H9 (cell line): Measurements from ENCODE around the gene KRT1. TPM values are rescaled to one million over a fixed set of nuclear protein-coding genes. Genes with fewer than 3 reads are reported as not detected.

Experiments
- DNase-seq: peaks from one replicate; pipeline ENCODE4 v3.0.0-alpha.2; 2017
- H2AFZ ChIP-seq: one replicate; pipeline ENCODE4 v1.6.1; 2013; ENCODE audit warnings: mild to moderate bottlenecking, low read length, control low read depth, moderate library complexity
- H2AK5ac ChIP-seq: 2 replicates; pipeline ENCODE4 v1.6.1; 2013; ENCODE audit warnings: low read length, control low read depth, mixed read lengths; ENCODE audit not compliant: insufficient read length
- H2BK120ac ChIP-seq: one replicate; pipeline ENCODE4 v1.6.1; 2013; ENCODE audit warnings: low read depth, mild to moderate bottlenecking, low read length, control low read depth, inconsistent platforms; ENCODE audit not compliant: poor library complexity, severe bottlenecking
- H2BK12ac ChIP-seq: 2 replicates; pipeline ENCODE4 v1.6.1; 2013; ENCODE audit warnings: low read length, control low read depth, mixed read lengths, low read depth; ENCODE audit not compliant: insufficient read length
- H2BK15ac ChIP-seq: 2 replicates; pipeline ENCODE4 v1.6.1; 2013; ENCODE audit warnings: low read depth, low read length, control low read depth
- H2BK20ac ChIP-seq: one replicate; pipeline ENCODE4 v1.6.1; 2013; ENCODE audit warnings: low read depth, mild to moderate bottlenecking, low read length, control low read depth, inconsistent platforms; ENCODE audit not compliant: poor library complexity, severe bottlenecking
- H2BK5ac ChIP-seq: 2 replicates; pipeline ENCODE4 v1.6.1; 2013; ENCODE audit warnings: low read length, control low read depth, mixed read lengths; ENCODE audit not compliant: insufficient read length
- H3K14ac ChIP-seq: 2 replicates; pipeline ENCODE4 v1.6.1; 2013; ENCODE audit warnings: low read length, control low read depth; ENCODE audit not compliant: insufficient read depth
- H3K18ac ChIP-seq: 2 replicates; pipeline ENCODE4 v1.6.1; 2013; ENCODE audit warnings: low read depth, mild to moderate bottlenecking, mixed read lengths, low read length, control low read depth; ENCODE audit not compliant: insufficient read length
- H3K23ac ChIP-seq: 2 replicates; pipeline ENCODE4 v1.6.1; 2013; ENCODE audit warnings: low read length, control low read depth, mixed read lengths, low read depth; ENCODE audit not compliant: insufficient read length
- H3K23me2 ChIP-seq: 2 replicates; pipeline ENCODE4 v1.6.1; 2013; ENCODE audit warnings: low read depth, mild to moderate bottlenecking, mixed read lengths, low read length, control low read depth; ENCODE audit not compliant: insufficient read length, poor library complexity, severe bottlenecking
- H3K27ac ChIP-seq: 2 replicates; pipeline ENCODE4 v1.5.1; 2013; ENCODE audit warnings: low read length, control low read depth, mixed read lengths, low read depth; ENCODE audit not compliant: insufficient read length
- H3K27me3 ChIP-seq: 2 replicates; pipeline ENCODE4 v1.6.1; 2013; ENCODE audit warnings: low read length, control low read depth, inconsistent platforms; ENCODE audit not compliant: insufficient read depth
- H3K4ac ChIP-seq: 2 replicates; pipeline ENCODE4 v1.6.1; 2013; ENCODE audit warnings: low read depth, mild to moderate bottlenecking, control low read depth, inconsistent platforms, low read length, moderate library complexity
- H3K4me1 ChIP-seq: 2 replicates; pipeline ENCODE4 v1.6.1; 2013; ENCODE audit warnings: low read length, control low read depth, inconsistent platforms; ENCODE audit not compliant: insufficient read depth
- H3K4me2 ChIP-seq: 2 replicates; pipeline ENCODE4 v1.6.1; 2013; ENCODE audit warnings: low read length, control low read depth, mixed read lengths; ENCODE audit not compliant: insufficient read length, insufficient read depth
- H3K56ac ChIP-seq: 2 replicates; pipeline ENCODE4 v1.6.1; 2013; ENCODE audit warnings: low read depth, mild to moderate bottlenecking, mixed read lengths, low read length, control low read depth; ENCODE audit not compliant: insufficient read length
- H3K79me1 ChIP-seq: 2 replicates; pipeline ENCODE4 v1.6.1; 2013; ENCODE audit warnings: low read depth, mild to moderate bottlenecking, moderate library complexity, low read length, control low read depth, inconsistent platforms; ENCODE audit not compliant: insufficient read depth, poor library complexity, severe bottlenecking
- H3K79me2 ChIP-seq: 2 replicates; pipeline ENCODE4 v1.6.1; 2013; ENCODE audit warnings: low read length, control low read depth, inconsistent platforms; ENCODE audit not compliant: insufficient read depth
- H3K9ac ChIP-seq: 2 replicates; pipeline ENCODE4 v1.6.1; 2013; ENCODE audit warnings: low read length, control low read depth, mixed read lengths; ENCODE audit not compliant: insufficient read length; ENCODE audit errors: extremely low read depth
- H3K9me3 ChIP-seq: one replicate; pipeline ENCODE4 v1.6.1; 2013; ENCODE audit warnings: low read depth, low read length, inconsistent platforms; ENCODE audit not compliant: control insufficient read depth
- H3T11ph ChIP-seq: one replicate; pipeline ENCODE4 v1.6.1; 2013; ENCODE audit warnings: mild to moderate bottlenecking, low read length, control low read depth, inconsistent platforms
- H4K20me1 ChIP-seq: one replicate; pipeline ENCODE4 v1.6.1; 2013; ENCODE audit not compliant: control insufficient read depth, insufficient read length, insufficient read depth
- H4K5ac ChIP-seq: 2 replicates; pipeline ENCODE4 v1.6.1; 2013; ENCODE audit warnings: low read depth, mild to moderate bottlenecking, mixed read lengths, low read length, control low read depth; ENCODE audit not compliant: insufficient read length
- H4K8ac ChIP-seq: replicated peaks from 2 replicates; pipeline ENCODE4 v1.6.1; 2013; ENCODE audit warnings: low read length, control low read depth, mixed read lengths, low read depth; ENCODE audit not compliant: insufficient read length
- H4K91ac ChIP-seq: 2 replicates; pipeline ENCODE4 v1.6.1; 2013; ENCODE audit warnings: low read depth, mild to moderate bottlenecking, moderate library complexity, mixed read lengths, low read length, control low read depth; ENCODE audit not compliant: insufficient read length
- H3K27ac Mint-ChIP-seq, 3 experiments: 2 replicates in 2 of 3; 3 replicates in 1 of 3; pipeline ENCODE4 v1.8.0; 2020 to 2021; ENCODE audit warnings: mixed read lengths in 3 of 3, mild to moderate bottlenecking in 1 of 3, moderate library complexity in 1 of 3
- H3K27me3 Mint-ChIP-seq: 2 replicates; pipeline ENCODE4 v1.8.0; 2021; ENCODE audit warnings: low read depth, mild to moderate bottlenecking, moderate library complexity, mixed read lengths
- H3K36me3 Mint-ChIP-seq, 3 experiments: 2 replicates in 2 of 3; 3 replicates in 1 of 3; pipeline ENCODE4 v1.8.0; 2020 to 2021; ENCODE audit warnings: low read depth in 3 of 3, mixed read lengths in 3 of 3; ENCODE audit not compliant: insufficient read depth in 1 of 3
- H3K4me1 Mint-ChIP-seq, 2 experiments: 2 replicates each; pipeline ENCODE4 v1.8.0; 2020; ENCODE audit warnings: mixed read lengths in 2 of 2
- H3K4me3 Mint-ChIP-seq, 2 experiments: 2 replicates in 1 of 2; 3 replicates in 1 of 2; pipeline ENCODE4 v1.8.0; 2020 to 2021; ENCODE audit warnings: mild to moderate bottlenecking in 2 of 2, mixed read lengths in 2 of 2, moderate library complexity in 1 of 2
- H3K9me3 Mint-ChIP-seq, 2 experiments: 2 replicates in 1 of 2; 3 replicates in 1 of 2; pipeline ENCODE4 v1.8.0; 2020; ENCODE audit warnings: mild to moderate bottlenecking in 2 of 2, mixed read lengths in 2 of 2, moderate library complexity in 1 of 2
- WGBS: extraction: QIAGEN DNeasy Blood & Tissue Kit; methylation state at CpG from one replicate; pipeline ENCODE4 v1.1.7; 2013; ENCODE audit warnings: missing lambda C conversion rate, low lambda C conversion rate, mixed read lengths; ENCODE audit not compliant: insufficient read length; ENCODE audit errors: extremely low coverage; 5-methylcytosine and 5-hydroxymethylcytosine counted together
- total RNA-seq: library from RNA; stranded (reverse); gene quantifications from 2 replicates; pipeline ENCODE4 v1.2.1, GENCODE V29; 2021
- TF ChIP-seq, protein P1 (sequence below): fragments of 200-600 bp; sonication (generic); conservative IDR thresholded peaks from 3 replicates; pipeline ENCODE4 v1.8.0; 2021; ENCODE audit warnings: antibody characterized with exemption, mild to moderate bottlenecking

The KRT1 gene
- total RNA-seq, 1 experiment from 2014 or later, result not detected

DNA sequence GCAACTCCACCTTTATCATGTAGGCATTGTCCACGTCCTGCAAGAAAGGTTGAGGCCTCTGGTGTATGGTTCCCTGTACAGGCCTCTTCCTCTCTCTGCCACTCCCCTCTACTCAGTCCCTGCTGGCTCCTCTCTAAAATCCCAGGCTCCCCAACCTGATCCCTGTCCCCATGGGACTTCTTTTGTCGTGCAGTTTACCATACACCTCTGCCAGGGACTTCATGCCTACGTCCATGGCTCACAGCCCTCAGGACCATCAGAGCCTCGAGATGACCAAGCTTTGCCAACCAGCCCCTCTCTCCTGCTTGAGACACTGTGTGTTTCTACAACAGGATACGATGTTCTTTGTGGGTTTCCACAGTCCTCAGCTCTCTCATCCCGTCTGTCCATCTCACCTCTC lies 31.1 kb downstream of the KRT1 start:
- no peak overlapping the region for H2AFZ ChIP-seq
- no peak overlapping the region for H3K56ac ChIP-seq
- Mint-ChIP-seq H3K4me1 (no peaks in the 10 kb centered on the region), H3K27ac (0 out of 7 replicates have a peak overlapping the region, but pooled peaks of 1 of the 3 experiments have one; percentile 72), H3K9me3 (peaks cover 2 to 9% of the 10 kb centered on the region in 2 experiments; a peak in 2 of 5 replicates), H3K4me3 (no peak overlapping the region), H3K36me3 (no peaks in the 10 kb centered on the region), H3K27me3 (peaks cover 23% of the 10 kb centered on the region)
- no peaks in the 10 kb centered on the region for H3K9me3 ChIP-seq
- no peaks in the 10 kb centered on the region for H3K23me2 ChIP-seq
- no peak overlapping the region for H3T11ph ChIP-seq
- no CpG with 5 or more reads among the region's 6 CpGs for WGBS
- no peak overlapping the region for H2BK5ac ChIP-seq
- no peak overlapping the region for H3K27ac ChIP-seq
- no peaks in the 10 kb centered on the region for H4K20me1 ChIP-seq
- no peaks in the 10 kb centered on the region for H3K79me1 ChIP-seq
- H2BK20ac ChIP-seq, result no peak overlapping the region
- no peak overlapping the region for H3K14ac ChIP-seq
- H3K18ac ChIP-seq, result no peak overlapping the region
- H2BK15ac ChIP-seq, result no peak overlapping the region
- TF ChIP-seq, protein P1, sequence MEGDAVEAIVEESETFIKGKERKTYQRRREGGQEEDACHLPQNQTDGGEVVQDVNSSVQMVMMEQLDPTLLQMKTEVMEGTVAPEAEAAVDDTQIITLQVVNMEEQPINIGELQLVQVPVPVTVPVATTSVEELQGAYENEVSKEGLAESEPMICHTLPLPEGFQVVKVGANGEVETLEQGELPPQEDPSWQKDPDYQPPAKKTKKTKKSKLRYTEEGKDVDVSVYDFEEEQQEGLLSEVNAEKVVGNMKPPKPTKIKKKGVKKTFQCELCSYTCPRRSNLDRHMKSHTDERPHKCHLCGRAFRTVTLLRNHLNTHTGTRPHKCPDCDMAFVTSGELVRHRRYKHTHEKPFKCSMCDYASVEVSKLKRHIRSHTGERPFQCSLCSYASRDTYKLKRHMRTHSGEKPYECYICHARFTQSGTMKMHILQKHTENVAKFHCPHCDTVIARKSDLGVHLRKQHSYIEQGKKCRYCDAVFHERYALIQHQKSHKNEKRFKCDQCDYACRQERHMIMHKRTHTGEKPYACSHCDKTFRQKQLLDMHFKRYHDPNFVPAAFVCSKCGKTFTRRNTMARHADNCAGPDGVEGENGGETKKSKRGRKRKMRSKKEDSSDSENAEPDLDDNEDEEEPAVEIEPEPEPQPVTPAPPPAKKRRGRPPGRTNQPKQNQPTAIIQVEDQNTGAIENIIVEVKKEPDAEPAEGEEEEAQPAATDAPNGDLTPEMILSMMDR, result no peak
- no peak overlapping the region for H3K4me2 ChIP-seq
- H2BK12ac ChIP-seq, result no peak overlapping the region
- no peaks in the 10 kb centered on the region for H3K79me2 ChIP-seq
- no peaks in the 10 kb centered on the region for H3K27me3 ChIP-seq
- H3K23ac ChIP-seq, result no peak overlapping the region
- no peak overlapping the region for H2BK120ac ChIP-seq
- no peak overlapping the region for H4K91ac ChIP-seq
- no peaks in the 10 kb centered on the region for H3K4me1 ChIP-seq
- H4K8ac ChIP-seq, result no peak overlapping the region
- H2AK5ac ChIP-seq, result no peak overlapping the region
- H3K9ac ChIP-seq, result no peak overlapping the region
- peak; percentile 14 for DNase-seq
- H4K5ac ChIP-seq, result no peak overlapping the region
- H3K4ac ChIP-seq, result no peak overlapping the region
